Islet of Langerhans (tissue), 1 donor: Measurements from ENCODE around the gene ARHGAP45.

Experiments
- FAIRE-seq: peaks from one replicate; lab custom pipeline; 2011; peaks lifted over from hg19 to GRCh38; lab: Jason Lieb, UNC

Gene ARHGAP45

DNA sequence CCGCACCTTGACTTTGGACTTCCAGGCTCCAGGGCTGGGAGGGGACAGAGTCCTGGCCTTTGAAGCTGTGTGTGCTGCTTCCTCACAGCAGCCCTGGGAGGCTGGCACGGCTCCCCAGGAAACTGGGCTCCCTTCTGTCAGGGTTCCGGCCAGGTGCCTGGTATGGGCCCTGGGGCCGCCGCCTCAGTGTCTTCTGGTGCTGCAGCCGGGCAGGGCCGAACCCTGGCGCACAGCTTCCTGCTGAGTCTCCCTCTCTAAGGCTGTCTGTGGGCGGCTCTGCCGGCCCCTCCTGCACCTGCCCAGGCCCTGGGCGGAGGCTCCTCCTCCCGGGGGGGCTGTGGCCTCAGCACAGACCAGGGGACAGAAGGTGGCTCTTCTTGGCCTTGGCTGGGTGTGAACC, 69.2 kb downstream of the ARHGAP45 start:
- FAIRE-seq = no peak
